H1 (cell line): Measurements from ENCODE around the gene CYP46A1. TPM values are rescaled to one million over a fixed set of nuclear protein-coding genes. Genes with fewer than 3 reads are reported as not detected.

Experiments
- BRCA1 ChIP-seq: IDR thresholded peaks from 2 replicates; pipeline ENCODE4 v1.6.1; 2012; ENCODE audit warnings: low read depth, low read length, improper control_type of control experiment
- CTBP2 ChIP-seq: IDR thresholded peaks from 2 replicates; pipeline ENCODE4 v1.7.0; 2011; ENCODE audit warnings: borderline replicate concordance, mild to moderate bottlenecking, moderate library complexity, mixed read lengths, low read length; ENCODE audit not compliant: insufficient read depth, insufficient read length
- EP300 ChIP-seq, 2 experiments: IDR thresholded peaks; 1 replicate in 1 of 2; 2 replicates in 1 of 2; pipeline ENCODE4 v1.6.1; 2011 to 2012; ENCODE audit warnings: low read depth in 2 of 2, low read length in 2 of 2, mild to moderate bottlenecking in 2 of 2, borderline replicate concordance in 1 of 2, inconsistent platforms in 1 of 2, moderate library complexity in 1 of 2
- HDAC2 ChIP-seq, 2 experiments: fragments of 300-600 bp in 1 of 2; sonication (generic) in 1 of 2; IDR thresholded peaks; 2 replicates each; pipeline ENCODE4 v1.6.1; 2011 to 2012; ENCODE audit warnings: low read depth in 2 of 2, low read length in 2 of 2, mild to moderate bottlenecking in 2 of 2, moderate library complexity in 2 of 2, borderline replicate concordance in 1 of 2, inconsistent platforms in 1 of 2
- MAFK ChIP-seq: IDR thresholded peaks from 2 replicates; pipeline ENCODE4 v1.6.1; 2012; ENCODE audit warnings: low read depth, mild to moderate bottlenecking, improper control_type of control experiment, low read length
- PHF8 ChIP-seq: fragments of 200-600 bp; sonication (generic); conservative IDR thresholded peaks from 2 replicates; pipeline ENCODE4 v1.7.1; 2012; ENCODE audit warnings: low read depth, mild to moderate bottlenecking, inconsistent platforms, low read length, moderate library complexity
- TBP ChIP-seq: IDR thresholded peaks from 2 replicates; pipeline ENCODE4 v1.6.1; 2011; ENCODE audit warnings: low read depth, low read length, improper control_type of control experiment
- TCF12 ChIP-seq: IDR thresholded peaks from 2 replicates; pipeline ENCODE4 v1.6.1; 2011; ENCODE audit warnings: low read depth, mild to moderate bottlenecking, low read length
- polyA plus RNA-seq, 7 experiments: library from polyadenylated mRNA; depleted of rRNA in 3 of 7; stranded (reverse) in 5 of 7; unstranded in 2 of 7; fragments of >200 nt in 5 of 7; fragments of 200-250 nt in 2 of 7; gene quantifications; 1 replicate in 5 of 7; 2 replicates in 1 of 7; 4 replicates in 1 of 7; pipeline versions ENCODE4 v1.2.1 to v1.2.3, GENCODE V29; 2011 to 2013; ENCODE audit warnings: missing spikeins in 2 of 7, mixed read lengths in 2 of 7
- total RNA-seq: library from RNA; stranded (reverse); fragmentation: NEBNext Ultra II Directional; extraction: Animal tissue kit (Norgen Biotek cat#: 25700); gene quantifications from 2 replicates; pipeline ENCODE4 v1.2.1, GENCODE V29; 2021

Gene CYP46A1
- total and polyA plus RNA-seq, 2 of the 8 experiments (the other 6 are each of a cell fraction or from before 2014, with no cell fraction given), result 0.41 to 1.3 TPM

GRCh38 chr14:99764222-99764706, 80.2 kb downstream of the CYP46A1 start (continued):
- TF ChIP-seq MAFK, result no peak
- TF ChIP-seq BRCA1, result no peak
- no peak for TF ChIP-seq PHF8
- TF ChIP-seq TCF12, result no peak
- TF ChIP-seq HDAC2 (IDR thresholded peaks at IDR 0.05; ENCODE audit: borderline replicate concordance in 1 of 2, low read depth in 2 of 2, low read length in 2 of 2), result no peak
- TF ChIP-seq CTBP2, result no peak
- TF ChIP-seq TBP, result no peak
- TF ChIP-seq EP300 (IDR thresholded peaks at IDR 0.05; ENCODE audit: borderline replicate concordance in 1 of 2, low read depth in 2 of 2, low read length in 2 of 2), result no peak
